Naive thymus-derived CD4-positive, alpha-beta T cell (primary cell): ENCODE results near the gene SLC9A3. TPM values are rescaled to one million over a fixed set of nuclear protein-coding genes. Genes with fewer than 3 reads are reported as not detected.

Experiments
- ATAC-seq: fragments of 150-1000 bp; cut with Tn5 transposase; 2 replicates; pipeline ENCODE4 v1.10.0; 2021; ENCODE audit warnings: mild to moderate bottlenecking, moderate library complexity
- CTCF ChIA-PET: fragments of 350-600 bp; sonication (Branson Sonifier 250); formaldehyde crosslinking; loops from one replicate; lab custom pipeline; 2021; ENCODE audit warnings: antibody characterized with exemption; lab: Charles Lee
- POLR2A ChIA-PET: fragments of 350-600 bp; sonication (Branson Sonifier 250); formaldehyde crosslinking; loops from one replicate; lab custom pipeline; 2021; ENCODE audit warnings: antibody characterized with exemption, inconsistent platforms; lab: Charles Lee
- DNase-seq, 9 donors: peaks; one replicate each; pipeline versions ENCODE4 v3.0.0 to v3.0.0-alpha.2; 2020 to 2022; ENCODE audit warnings: mixed read lengths in 1 of 9
- H3K27ac ChIP-seq: one replicate; pipeline ENCODE4 v1.7.0; 2013; ENCODE audit warnings: mild to moderate bottlenecking, low read depth, low read length, moderate library complexity
- H3K27me3 ChIP-seq, 2 donors: one replicate each; pipeline ENCODE4 v1.7.0; 2013; ENCODE audit warnings: low read length in 2 of 2, mild to moderate bottlenecking in 2 of 2, moderate library complexity in 2 of 2; ENCODE audit not compliant: control insufficient read depth in 2 of 2, insufficient read depth in 2 of 2
- H3K36me3 ChIP-seq, 3 experiments: 1 replicate in 2 of 3; 2 replicates in 1 of 3; pipeline ENCODE4 v1.7.0; 2013; ENCODE audit warnings: low read length in 3 of 3, mild to moderate bottlenecking in 3 of 3, moderate library complexity in 1 of 3; ENCODE audit not compliant: insufficient read depth in 3 of 3, control insufficient read depth in 2 of 3
- H3K4me1 ChIP-seq, 2 donors: one replicate each; pipeline ENCODE4 v1.7.0; 2013; ENCODE audit warnings: low read length in 2 of 2, mild to moderate bottlenecking in 2 of 2, moderate library complexity in 1 of 2; ENCODE audit not compliant: control insufficient read depth in 2 of 2, insufficient read depth in 2 of 2
- H3K4me3 ChIP-seq: 2 replicates; pipeline ENCODE4 v1.7.0; 2013; ENCODE audit warnings: mild to moderate bottlenecking, low read length
- H3K9me3 ChIP-seq, 3 experiments: 1 replicate in 2 of 3; 2 replicates in 1 of 3; pipeline ENCODE4 v1.7.0; 2013; ENCODE audit warnings: low read length in 3 of 3; ENCODE audit not compliant: control insufficient read depth in 2 of 3
- H3K27ac Mint-ChIP-seq, 9 donors: one replicate each; pipeline ENCODE4 v1.8.0; 2020 to 2022; ENCODE audit warnings: mixed read lengths in 9 of 9, mild to moderate bottlenecking in 8 of 9, moderate library complexity in 5 of 9, inconsistent platforms in 2 of 9
- H3K27me3 Mint-ChIP-seq, 5 donors: one replicate each; pipeline ENCODE4 v1.8.0; 2021 to 2022; ENCODE audit warnings: mixed read lengths in 5 of 5, mild to moderate bottlenecking in 1 of 5
- H3K36me3 Mint-ChIP-seq, 5 donors: one replicate each; pipeline ENCODE4 v1.8.0; 2020 to 2022; ENCODE audit warnings: mixed read lengths in 5 of 5, mild to moderate bottlenecking in 3 of 5, inconsistent platforms in 1 of 5
- H3K4me1 Mint-ChIP-seq, 7 donors: one replicate each; pipeline ENCODE4 v1.8.0; 2020 to 2022; ENCODE audit warnings: mixed read lengths in 7 of 7, mild to moderate bottlenecking in 3 of 7, inconsistent platforms in 1 of 7
- H3K4me3 Mint-ChIP-seq, 10 donors: one replicate each; pipeline ENCODE4 v1.8.0; 2020 to 2022; ENCODE audit warnings: mild to moderate bottlenecking in 10 of 10, mixed read lengths in 10 of 10, moderate library complexity in 6 of 10, inconsistent platforms in 2 of 10
- H3K9me3 Mint-ChIP-seq, 11 donors: one replicate each; pipeline ENCODE4 v1.8.0; 2020 to 2022; ENCODE audit warnings: mixed read lengths in 11 of 11, mild to moderate bottlenecking in 4 of 11, inconsistent platforms in 1 of 11, moderate library complexity in 1 of 11
- intact Hi-C, 2 donors: fragments of 100-400 bp; cut with micrococcal nuclease; formaldehyde crosslinking; loops; one replicate each; pipeline ENCODE4 v1.15.1; 2023
- polyA plus RNA-seq, 2 donors: library from polyadenylated mRNA; unstranded; fragments of 300-500 nt; fragmentation: Illumina TruSeq; gene quantifications; one replicate each; pipeline ENCODE4 v1.2.3, GENCODE V29; 2021
- total RNA-seq, 6 experiments: library from RNA in 5 of 6; stranded (reverse) in 5 of 6; gene quantifications; 1 replicate in 5 of 6; 2 replicates in 1 of 6; pipeline ENCODE4 v1.2.3 and lab custom pipeline; 2021 to 2026

Gene SLC9A3
- total and polyA plus RNA-seq, 7 experiments from 2014 or later = 1.5 to 5.5 (median 3.2) TPM

DNA sequence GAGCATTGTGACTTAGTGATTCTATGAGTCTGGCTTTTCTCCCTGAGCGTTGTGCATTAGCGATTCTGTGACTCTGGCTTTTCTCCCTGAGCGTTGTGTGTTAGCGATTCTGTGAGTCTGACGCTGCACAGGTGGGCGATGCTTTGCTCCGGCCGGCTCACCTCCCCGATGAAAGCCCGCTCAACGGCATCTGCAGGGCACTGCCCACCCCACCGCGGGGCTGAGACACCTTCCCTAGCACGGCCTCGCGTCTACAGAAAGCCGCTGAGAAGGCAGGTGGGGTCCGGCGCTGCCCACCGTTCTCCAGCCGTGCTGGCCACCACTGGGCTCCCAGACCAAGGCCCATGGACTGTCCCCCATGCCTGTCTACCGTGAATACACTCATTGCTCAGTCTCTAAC is 12.8 kb upstream of the SLC9A3 start:
- Histone ChIP-seq H3K4me1 (no peaks in the 10 kb centered on the region), H3K4me3 (no peak overlapping the region), H3K27ac (no peak overlapping the region), H3K9me3 (no peaks in the 10 kb centered on the region), H3K27me3 (no peaks in the 10 kb centered on the region), H3K36me3 (no peaks in the 10 kb centered on the region)
- ChIA-PET POLR2A (no interaction called here), CTCF (no interaction called here)
- Mint-ChIP-seq H3K27ac (no peak overlapping the region), H3K9me3 (no peaks in the 10 kb centered on the region), H3K27me3 (peaks cover 0 to 20% (median 6%) of the 10 kb centered on the region in 5 donors), H3K4me3 (no peak overlapping the region), H3K36me3 (no peaks in the 10 kb centered on the region), H3K4me1 (no peaks in the 10 kb centered on the region)
- no peak for DNase-seq
- no peak for ATAC-seq
- intact Hi-C loops = no loop called here

DNA sequence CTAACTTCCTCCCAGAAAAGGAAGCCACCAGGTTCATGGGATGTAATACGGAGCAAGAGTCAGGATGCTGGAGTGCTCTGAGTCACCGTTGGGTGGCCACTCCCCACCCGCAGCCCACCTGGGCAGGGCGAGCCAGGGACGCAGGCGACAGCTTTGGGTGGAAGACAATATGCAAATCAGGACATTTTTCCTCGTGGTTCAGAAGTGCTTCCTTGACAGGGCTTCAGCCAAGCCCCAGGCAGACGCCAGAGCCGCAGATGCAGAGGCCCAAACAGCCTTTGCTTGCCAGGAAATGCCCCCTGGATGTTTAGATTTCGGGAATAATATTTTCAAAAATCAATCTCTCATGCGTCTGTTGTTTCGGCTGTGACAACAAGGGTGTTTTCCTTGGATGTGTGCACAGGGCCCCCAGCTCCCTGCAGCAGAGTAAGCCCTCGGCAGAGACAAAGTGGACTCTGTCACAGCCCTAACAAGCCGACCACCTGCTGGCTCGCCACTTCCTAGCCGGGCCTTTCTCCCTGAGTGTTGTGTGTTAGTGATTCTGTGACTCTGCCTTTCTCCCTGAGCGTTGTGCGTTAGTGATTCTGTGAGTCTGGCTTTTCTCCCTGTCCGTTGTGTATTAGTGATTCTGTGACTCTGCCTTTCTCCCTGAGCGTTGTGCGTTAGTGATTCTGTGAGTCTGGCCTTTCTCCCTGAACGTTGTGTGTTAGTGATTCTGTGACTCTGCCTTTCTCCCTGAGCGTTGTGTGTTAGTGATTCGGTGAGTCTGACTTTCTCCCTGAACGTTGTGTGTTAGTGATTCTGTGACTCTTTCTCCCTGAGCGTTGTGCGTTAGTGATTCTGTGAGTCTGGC is 11.8 kb upstream of the SLC9A3 start:
- H3K36me3 ChIP-seq = no peaks in the 10 kb centered on the region
- H3K27ac Mint-ChIP-seq = peak overlapping the region in 2 of 9 donors; percentile 6 to 42
- no peaks in the 10 kb centered on the region for H3K9me3 Mint-ChIP-seq
- H3K4me3 Mint-ChIP-seq = no peak overlapping the region
- no peaks in the 10 kb centered on the region for H3K9me3 ChIP-seq
- H3K4me1 Mint-ChIP-seq = no peaks in the 10 kb centered on the region
- no peaks in the 10 kb centered on the region for H3K36me3 Mint-ChIP-seq
- H3K4me1 ChIP-seq = no peaks in the 10 kb centered on the region
- intact Hi-C loops = no loop called here
- H3K4me3 ChIP-seq = no peak overlapping the region
- ATAC-seq (no peak), DNase-seq (no peak)
- POLR2A ChIA-PET = no interaction called here
- H3K27ac ChIP-seq = no peak overlapping the region
- peaks cover 4 to 21% (median 7%) of the 10 kb centered on the region in 5 donors for H3K27me3 Mint-ChIP-seq
- CTCF ChIA-PET = no interaction called here
- no peaks in the 10 kb centered on the region for H3K27me3 ChIP-seq

DNA sequence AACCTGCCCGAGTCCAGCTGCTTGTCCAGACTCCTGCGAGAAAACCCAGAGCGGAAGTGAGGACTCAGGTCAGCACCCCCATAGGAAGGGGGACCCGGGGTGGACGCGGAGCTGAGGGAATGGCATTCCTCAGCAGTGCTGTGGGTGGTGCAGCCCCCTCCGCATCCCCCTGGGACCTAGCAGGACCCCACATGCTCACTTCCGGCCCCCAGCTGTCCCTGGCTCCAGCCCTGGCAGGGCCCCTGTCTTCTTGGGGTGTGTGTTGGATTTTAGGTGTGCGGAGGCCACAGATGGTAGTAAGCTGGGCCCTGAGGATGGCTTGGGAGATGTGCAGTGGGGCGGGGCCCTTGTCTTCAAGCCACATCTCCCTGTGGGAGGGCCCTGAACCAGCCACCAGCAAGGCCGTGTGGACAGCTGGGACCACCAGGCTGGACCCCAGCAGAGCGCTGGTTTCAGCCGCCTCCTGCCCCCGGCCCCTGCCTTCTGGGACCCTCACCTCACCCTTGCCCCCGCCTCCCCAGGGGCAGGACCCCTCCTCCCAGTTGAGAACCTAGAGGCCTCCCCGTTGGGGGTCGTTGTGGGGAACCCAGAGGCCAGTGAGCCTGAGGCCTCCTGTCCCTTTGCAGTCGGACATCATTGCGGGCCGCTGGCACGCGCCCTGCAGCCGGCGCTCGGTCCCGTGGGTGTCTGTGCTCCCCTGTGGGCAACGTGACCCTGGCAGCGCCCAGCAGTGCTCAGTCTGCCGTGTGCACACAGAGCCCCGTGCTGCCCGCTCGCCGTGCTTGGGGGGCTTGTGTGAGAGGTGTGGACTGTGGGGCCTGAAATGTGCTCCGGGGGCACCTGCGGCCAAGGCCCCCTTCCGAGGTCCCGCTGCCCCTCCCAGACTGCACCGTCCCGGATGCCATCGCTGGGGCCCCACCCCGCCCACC is 10.8 kb upstream of the SLC9A3 start:
- H3K27me3 ChIP-seq = no peaks in the 10 kb centered on the region
- DNase-seq (no peak), ATAC-seq (no peak)
- peaks cover under 1 to 2% (median 1%) of the 10 kb centered on the region in 7 donors for H3K4me1 Mint-ChIP-seq
- no peak overlapping the region for H3K4me3 Mint-ChIP-seq
- H3K9me3 Mint-ChIP-seq = no peaks in the 10 kb centered on the region
- no peak overlapping the region for H3K27ac ChIP-seq
- H3K4me3 ChIP-seq = no peak overlapping the region
- intact Hi-C loops = no loop called here
- H3K27ac Mint-ChIP-seq = no peak overlapping the region
- H3K36me3 ChIP-seq = no peaks in the 10 kb centered on the region
- H3K36me3 Mint-ChIP-seq = no peaks in the 10 kb centered on the region
- peaks cover 12 to 23% (median 16%) of the 10 kb centered on the region in 5 donors for H3K27me3 Mint-ChIP-seq
- H3K9me3 ChIP-seq = no peaks in the 10 kb centered on the region
- ChIA-PET CTCF (no interaction called here), POLR2A (no interaction called here)
- no peaks in the 10 kb centered on the region for H3K4me1 ChIP-seq

DNA sequence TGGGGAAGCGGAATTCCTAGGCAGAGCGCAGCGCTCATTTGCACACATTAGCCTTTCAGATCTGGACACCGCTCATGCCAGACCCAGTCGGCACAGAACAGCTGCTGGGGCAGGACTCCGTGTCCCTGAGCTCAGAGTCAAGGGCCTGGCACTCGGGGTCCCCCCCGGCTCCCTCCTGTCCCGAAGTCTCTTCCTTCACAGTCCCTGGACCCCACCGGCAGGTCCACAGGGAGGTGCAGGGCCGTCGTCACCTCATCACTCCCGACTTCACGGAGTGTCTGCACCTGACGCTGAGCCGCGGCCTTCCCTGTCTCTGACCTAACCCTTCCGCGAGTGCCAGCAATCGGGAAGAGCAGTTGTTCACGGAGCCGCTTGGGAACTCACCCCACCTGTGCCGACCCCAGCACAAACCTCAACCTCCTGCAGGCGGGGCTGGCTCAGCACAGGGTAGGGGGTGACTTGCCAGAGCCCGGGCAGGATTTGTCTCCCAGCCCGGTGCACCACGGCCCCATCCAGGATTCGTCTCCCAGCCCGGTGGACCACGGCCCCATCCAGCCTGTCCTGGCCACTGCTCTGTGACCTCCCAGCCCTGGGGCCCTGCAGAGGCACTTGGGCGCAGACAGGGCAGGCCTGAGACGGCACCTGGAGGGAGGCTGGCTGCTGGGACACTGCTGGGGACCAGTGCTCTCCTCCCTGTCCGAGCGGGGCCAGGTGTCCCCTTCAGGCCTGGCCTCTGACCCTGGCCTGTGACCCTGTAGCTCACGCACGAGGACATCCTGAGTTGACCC is 9.9 kb upstream of the SLC9A3 start:
- Histone ChIP-seq H3K9me3 (no peaks in the 10 kb centered on the region), H3K27ac (no peak overlapping the region), H3K27me3 (peaks cover 0 to under 1% of the 10 kb centered on the region in 2 donors), H3K4me1 (peaks cover 0 to 2% of the 10 kb centered on the region in 2 donors), H3K36me3 (no peaks in the 10 kb centered on the region), H3K4me3 (no peak overlapping the region)
- intact Hi-C loops = no loop called here
- ATAC-seq (no peak), DNase-seq (no peak)
- CTCF ChIA-PET = no interaction called here
- Mint-ChIP-seq H3K9me3 (no peaks in the 10 kb centered on the region), H3K27me3 (peaks cover 19 to 32% (median 24%) of the 10 kb centered on the region in 5 donors), H3K4me1 (peaks cover 5 to 11% (median 9%) of the 10 kb centered on the region in 7 donors), H3K27ac (no peak overlapping the region), H3K4me3 (no peak overlapping the region), H3K36me3 (no peaks in the 10 kb centered on the region)
- POLR2A ChIA-PET = no interaction called here

DNA sequence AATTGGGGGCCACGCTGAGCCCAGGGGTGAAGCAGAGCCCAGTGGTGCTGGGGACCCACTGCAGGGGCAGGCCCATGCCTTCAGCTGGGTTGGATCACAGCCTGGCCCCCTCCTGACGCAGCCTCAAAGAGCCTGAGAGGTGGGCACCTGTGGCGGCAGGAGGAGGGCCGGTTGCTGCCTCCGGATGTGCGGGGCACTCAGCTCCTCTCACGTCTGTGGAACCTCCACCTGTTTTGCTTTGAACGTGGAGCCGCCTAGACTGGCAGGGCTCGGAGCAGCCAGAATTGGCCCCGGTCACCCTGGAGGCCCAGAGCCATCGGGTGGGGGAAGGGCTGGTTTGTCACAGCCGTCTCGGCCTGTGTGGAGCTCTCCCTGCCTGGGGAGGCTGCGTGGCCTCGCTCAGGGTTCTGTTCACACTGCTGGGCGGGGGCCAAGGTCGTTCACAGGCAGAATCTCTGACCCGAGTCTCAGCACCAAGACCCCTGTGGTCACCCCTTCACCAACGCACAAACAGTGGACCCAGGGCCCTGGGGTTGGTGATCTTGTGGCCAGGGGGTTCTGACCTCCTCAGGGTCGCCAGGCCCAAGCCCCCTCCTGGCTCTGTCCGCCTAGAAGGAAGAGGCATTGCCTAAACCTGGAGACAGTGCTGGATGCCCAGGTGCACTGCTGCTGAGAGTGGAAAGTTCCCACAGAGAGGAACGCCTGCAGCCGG is 9.2 kb upstream of the SLC9A3 start:
- H3K27me3 Mint-ChIP-seq = peaks cover 22 to 37% (median 29%) of the 10 kb centered on the region in 5 donors
- no peak overlapping the region for H3K27ac ChIP-seq
- H3K9me3 Mint-ChIP-seq = no peaks in the 10 kb centered on the region
- no peak overlapping the region for H3K4me3 ChIP-seq
- peaks cover 0 to 6% of the 10 kb centered on the region in 2 donors for H3K4me1 ChIP-seq
- H3K4me3 Mint-ChIP-seq = no peak overlapping the region
- ChIA-PET POLR2A (no interaction called here), CTCF (no interaction called here)
- H3K36me3 Mint-ChIP-seq = no peaks in the 10 kb centered on the region
- no peak overlapping the region for H3K27ac Mint-ChIP-seq
- no peaks in the 10 kb centered on the region for H3K36me3 ChIP-seq
- H3K4me1 Mint-ChIP-seq = peaks cover 5 to 16% (median 13%) of the 10 kb centered on the region in 7 donors
- ATAC-seq (no peak), DNase-seq (no peak)
- peaks cover 0 to 4% of the 10 kb centered on the region in 2 donors for H3K27me3 ChIP-seq
- H3K9me3 ChIP-seq = no peaks in the 10 kb centered on the region
- intact Hi-C loops = no loop called here
